8988T (cell line): ENCODE results near the gene GPC3.

Experiments
- DNase-seq: peaks from one replicate; pipeline ENCODE4 v3.0.0; 2011

GPC3 gene

DNA sequence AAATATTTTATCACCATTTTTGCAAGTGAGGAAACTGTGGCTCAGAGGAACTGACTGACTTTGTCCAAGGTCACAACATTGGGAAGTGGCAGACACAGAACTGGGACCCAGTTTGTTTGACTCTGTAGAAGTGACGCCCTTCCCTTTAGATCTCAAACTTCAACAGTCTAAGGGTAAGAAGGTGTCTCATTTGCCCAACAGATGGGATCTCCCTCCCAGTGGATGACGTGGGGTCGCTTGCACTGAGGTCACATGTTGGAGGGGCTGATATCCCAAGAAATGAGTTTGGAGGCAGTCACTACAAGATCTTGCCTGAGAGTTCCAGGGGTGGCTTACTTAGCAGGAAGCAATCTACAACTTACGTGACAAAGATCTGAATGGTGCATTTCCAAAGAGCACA is 397.6 kb downstream of the GPC3 start:
- no peak for DNase-seq

DNA sequence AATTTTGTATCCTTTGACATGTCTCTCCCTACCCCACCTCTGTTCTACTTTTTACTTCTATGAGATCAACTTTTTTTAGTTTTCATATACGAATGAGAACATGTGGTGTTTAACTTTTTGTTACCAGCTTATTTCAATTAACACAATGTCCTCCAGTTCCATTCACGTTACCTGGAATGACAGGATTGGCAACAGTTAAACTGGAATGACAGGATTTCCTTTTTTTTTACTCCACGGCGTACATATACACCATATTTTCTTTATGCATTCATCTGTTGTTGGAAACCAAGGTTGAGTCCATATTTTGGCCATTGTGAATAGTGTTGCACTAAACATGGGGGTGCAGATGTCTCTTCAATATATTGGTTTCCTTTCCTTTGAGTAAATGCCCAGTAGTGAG is 398.3 kb downstream of the GPC3 start:
- no peak for DNase-seq

- no peak for DNase-seq
Measured at GRCh38 chrX:133586443-133586842, 399.0 kb downstream of the GPC3 start.

DNA sequence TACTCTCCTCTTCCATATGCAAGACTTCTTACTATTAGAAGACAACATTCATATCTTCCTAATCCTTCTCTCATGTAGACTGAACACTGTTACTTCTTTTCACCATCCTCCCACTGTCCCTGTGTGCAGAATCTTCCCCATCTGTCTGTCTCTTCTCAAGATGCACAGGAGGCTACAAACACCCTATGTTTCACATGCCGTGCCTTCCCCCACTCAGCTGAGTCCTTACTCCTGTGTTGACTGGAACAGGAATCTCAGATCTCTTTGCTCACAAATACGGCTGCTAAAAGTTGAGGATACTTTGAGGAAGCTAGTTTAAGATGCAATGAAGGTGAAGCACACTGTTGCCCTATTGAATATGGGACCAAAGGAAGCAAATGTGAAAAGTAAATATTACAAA is 401.6 kb downstream of the GPC3 start:
- no peak for DNase-seq

GRCh38 chrX:133580625-133581024 is 404.8 kb downstream of the GPC3 start:
- no peak for DNase-seq

- DNase-seq = no peak
Measured at GRCh38 chrX:133579631-133580030, 405.8 kb downstream of the GPC3 start.

DNA sequence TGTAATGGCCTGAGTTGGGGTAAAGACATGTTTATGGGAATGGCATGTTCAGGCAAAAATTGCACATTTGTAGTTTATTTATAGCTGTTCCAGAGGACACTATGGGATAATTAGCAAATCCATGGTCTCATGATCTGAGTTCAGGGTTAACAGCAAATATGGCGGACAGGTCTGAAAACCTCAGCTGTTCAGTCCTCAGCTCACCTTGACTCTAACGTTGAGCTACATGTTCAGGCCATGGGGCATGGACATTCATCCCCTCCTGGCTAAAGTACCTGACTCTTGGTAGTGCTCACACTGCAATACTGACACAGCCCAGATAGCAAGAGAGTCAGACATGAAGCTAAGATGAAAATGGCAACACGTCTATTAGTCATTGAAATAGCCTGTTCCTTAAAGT is 408.5 kb downstream of the GPC3 start:
- no peak for DNase-seq

- no peak for DNase-seq
Measured at GRCh38 chrX:133575501-133576136, 409.8 kb downstream of the GPC3 start.

DNA sequence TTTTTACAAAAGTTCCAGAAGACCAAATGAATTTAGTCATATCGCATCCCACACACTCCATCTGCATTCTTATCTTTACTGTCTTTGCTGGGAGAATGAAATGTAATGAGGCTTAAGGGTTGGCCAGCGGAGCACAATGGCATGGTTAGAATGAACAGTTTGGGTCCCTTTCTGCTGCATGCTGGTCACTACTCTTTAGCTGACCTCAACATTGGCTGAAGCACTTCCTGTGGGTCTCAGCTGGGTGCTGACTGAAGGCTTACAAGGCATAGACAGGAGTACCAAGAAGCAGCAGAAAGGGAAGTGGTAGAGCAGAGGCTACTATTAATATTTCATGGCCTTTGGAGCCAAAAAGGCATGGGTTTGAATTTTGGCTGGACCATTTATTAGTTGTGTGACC is 410.7 kb downstream of the GPC3 start:
- no peak for DNase-seq

- DNase-seq = no peak
Measured at GRCh38 chrX:133570549-133570948, 414.8 kb downstream of the GPC3 start.

- DNase-seq = no peak
Measured at GRCh38 chrX:133569217-133569616, 416.2 kb downstream of the GPC3 start.

GRCh38 chrX:133568109-133568508 is 417.3 kb downstream of the GPC3 start:
- DNase-seq = no peak

GRCh38 chrX:133566876-133567275 is 418.5 kb downstream of the GPC3 start:
- DNase-seq = no peak

DNA sequence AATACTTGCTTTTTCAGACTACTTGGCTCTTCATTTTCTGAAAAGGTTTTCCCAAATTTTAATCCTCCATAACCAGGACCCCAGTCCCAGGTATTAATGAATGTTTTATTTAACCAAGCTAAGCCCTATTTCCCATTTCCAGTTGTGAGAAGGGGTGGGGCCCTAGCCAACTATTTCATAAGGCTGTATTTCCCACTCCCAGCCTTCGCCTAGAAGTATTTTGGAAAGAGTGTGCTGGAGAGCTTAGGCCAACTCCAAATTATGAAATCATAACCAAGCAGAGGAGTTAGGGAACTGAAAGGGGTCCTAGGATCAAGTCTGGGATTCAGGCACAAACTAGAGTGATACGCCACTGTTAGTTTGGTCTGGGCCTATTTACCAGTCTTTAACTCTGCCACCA is 421.7 kb downstream of the GPC3 start:
- no peak for DNase-seq

DNA sequence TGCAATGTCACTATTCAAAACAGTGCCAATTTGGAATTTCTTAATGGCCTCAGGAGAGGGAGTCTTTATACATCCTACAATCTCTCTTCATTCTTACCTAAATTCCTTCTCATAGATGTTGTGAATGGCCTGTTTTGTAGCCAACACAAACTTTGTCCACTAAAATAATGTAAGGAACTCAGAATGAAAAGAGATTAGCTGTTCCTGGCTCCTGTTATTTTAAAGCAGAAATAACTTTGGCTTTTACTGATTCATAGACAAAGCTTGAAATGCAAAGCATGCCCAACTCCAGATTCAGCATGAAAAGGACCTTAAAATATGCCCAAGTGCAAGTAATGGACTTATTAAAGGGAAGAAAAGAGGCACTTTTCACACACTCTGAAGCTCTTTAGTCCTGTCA is 424.1 kb downstream of the GPC3 start:
- DNase-seq = no peak

GRCh38 chrX:133559909-133560308 is 425.5 kb downstream of the GPC3 start:
- DNase-seq = no peak

DNA sequence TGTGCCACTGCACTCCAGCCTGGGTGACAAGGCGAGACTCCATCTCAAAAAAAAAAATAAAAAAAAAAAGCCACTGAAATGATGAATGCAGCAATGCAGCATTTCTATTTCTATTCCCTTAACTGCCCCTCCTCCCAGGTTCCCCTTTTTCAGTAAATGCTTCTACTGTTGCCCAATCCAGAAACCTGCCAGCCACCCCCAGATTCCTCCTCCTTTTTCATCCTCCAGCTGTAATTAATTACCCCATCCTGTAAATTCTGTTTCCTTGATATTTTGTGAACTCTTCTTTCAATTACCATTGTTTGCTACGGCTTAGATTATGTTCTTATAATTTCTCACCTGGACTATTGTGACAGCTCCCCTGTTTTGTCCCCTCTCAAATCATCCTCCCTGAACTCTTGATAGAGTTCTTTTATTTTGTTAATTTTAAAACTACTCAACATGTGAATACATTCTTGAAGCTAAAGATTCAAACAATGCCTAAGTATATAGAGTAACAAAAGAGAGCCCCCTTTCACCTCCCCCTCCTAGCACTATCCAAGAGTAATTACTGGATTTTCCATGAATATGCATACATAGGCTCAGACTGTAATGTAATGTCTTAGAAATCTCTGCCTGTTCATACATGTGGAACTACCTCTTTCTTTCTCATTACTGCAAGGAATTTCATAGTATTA is 429.5 kb downstream of the GPC3 start:
- DNase-seq = no peak

DNA sequence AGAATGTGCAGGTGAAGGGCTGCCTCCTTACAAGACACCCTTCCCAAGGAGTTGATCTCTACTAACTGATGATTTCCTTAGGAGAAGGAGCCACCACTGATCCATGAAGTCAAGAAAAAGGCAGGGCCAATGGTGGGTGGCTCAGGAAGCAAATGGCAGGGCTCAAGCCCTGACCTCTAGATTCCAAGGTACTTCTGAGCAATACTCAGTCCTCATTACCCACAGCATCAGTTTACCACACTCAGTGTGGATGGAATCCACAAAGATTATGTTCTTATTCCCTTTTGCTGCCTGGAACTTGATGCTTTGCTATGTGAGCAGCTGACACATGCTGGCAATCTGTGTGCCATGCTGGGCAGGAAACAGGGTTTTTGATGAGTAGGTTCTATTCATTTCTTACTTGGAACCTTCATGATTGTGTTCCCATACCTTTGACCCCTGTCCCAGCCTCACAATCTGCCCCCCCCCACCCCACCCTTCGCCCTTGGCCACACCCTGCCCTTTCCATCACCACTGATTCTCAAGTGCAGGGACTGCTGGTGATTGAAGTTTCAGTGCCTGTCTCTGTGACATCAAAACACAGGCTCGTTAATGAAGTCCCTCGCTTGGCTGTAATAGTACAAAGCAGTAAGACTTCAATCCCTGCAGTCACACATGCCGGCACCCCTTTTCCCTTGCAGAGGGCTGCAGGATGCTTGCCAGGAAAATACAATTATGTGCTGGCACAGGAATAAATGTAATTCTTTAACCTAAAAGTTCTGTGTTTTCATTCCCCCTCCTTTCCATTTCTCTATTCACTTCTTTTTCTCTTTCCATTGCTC is 434.5 kb downstream of the GPC3 start:
- no peak for DNase-seq

DNA sequence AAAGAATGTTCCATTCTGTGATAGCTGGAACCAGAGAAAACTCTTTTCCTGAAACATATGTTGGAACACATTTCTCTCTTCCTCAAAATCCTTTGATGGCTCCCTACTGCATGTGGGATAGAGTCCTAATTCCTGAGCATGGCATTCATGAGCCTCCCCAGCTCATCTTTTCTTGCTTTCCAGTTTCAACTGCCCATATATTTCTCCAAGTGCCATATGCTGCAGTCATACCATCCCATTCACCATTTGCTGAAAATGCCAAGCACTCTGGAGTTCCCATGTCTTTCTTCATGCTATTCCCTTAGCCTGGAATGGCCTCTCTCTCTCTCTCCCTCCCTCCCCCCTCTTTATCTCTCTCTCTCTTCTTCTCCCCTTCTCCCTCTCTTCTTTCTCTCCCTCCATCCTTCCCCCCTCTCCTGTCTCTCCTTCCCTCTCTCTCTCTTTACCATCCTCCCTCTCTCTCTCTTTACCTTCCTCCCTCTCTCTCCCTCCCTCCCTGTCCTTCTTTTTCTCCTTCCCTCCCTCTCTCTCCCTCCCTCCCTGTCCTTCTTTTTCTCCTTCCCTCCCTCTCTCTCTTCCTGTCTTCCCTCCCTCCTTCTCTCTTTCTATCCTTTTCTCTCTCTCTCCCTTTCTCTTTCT is 436.0 kb downstream of the GPC3 start:
- no peak for DNase-seq

DNA sequence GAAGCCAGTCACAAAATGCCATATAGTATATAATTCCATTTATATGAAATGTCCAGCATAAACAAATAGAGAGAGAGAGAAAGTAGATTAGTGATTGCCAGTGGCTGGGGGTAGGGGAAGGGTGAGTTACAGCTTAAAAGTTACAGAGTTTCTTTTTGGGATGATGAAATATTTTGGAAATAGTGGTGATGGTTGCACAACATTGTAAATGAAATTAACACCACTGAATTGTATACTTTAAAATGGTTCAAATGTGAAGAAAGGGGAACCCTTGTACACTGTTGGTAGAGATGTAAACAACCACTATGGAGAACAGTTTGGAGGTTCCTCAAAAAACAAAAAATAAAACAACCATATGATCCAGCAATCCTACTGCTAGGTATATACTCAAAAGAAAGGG is 439.0 kb downstream of the GPC3 start:
- DNase-seq = no peak

- DNase-seq = no peak
Measured at GRCh38 chrX:133544778-133545177, 440.6 kb downstream of the GPC3 start.

GRCh38 chrX:133544115-133544514 is 441.3 kb downstream of the GPC3 start:
- no peak for DNase-seq

- no peak for DNase-seq
Measured at GRCh38 chrX:133543654-133544053, 441.7 kb downstream of the GPC3 start.

DNA sequence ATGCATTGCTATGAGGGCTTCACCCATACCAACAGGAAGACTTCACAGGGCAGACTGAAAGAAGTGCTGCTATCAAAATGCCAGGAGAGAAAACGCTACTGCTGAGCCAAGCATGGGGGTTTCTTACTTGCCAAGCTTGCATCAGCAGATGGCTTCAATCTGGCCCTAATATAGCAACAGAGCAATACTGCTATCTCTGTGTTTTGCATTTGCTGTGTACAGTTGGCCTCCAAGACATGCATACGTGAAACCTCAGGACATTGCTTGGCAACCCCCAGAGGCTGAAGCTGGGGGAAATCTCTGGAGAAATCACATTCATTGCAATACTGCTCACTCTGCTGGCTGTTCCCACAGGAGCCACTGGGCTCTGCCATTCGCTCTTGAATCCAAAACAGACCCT is 442.9 kb downstream of the GPC3 start:
- DNase-seq = no peak
